SK-N-SH (cell line): Measurements from ENCODE around the gene MEGF10. TPM values are rescaled to one million over a fixed set of nuclear protein-coding genes. Genes with fewer than 3 reads are reported as not detected.

Source experiments
- CTCF ChIA-PET: fragments of 300-600, 350-600 bp; formaldehyde crosslinking; extraction: SDS; loops from one replicate; lab custom pipeline; 2021; lab: Yijun Ruan, JAX
- POLR2A ChIA-PET: fragments of 350-600 bp; sonication (Branson Sonifier 250); formaldehyde crosslinking; extraction: SDS; loops from one replicate; lab custom pipeline; 2020; ENCODE audit warnings: antibody characterized with exemption, inconsistent platforms; lab: Yijun Ruan, JAX
- DNase-seq: peaks from one replicate; pipeline ENCODE4 v3.0.0; 2012
- H2AFZ ChIP-seq: fragments of 200-600 bp; sonication (generic); 2 replicates; pipeline ENCODE4 v1.8.1; 2016; ENCODE audit warnings: antibody characterized with exemption, mild to moderate bottlenecking, low read depth
- H3F3A ChIP-seq: fragments of 200-600 bp; sonication (generic); replicated peaks from 2 replicates; pipeline ENCODE3; 2016; ENCODE audit warnings: antibody characterized with exemption, mild to moderate bottlenecking; ENCODE audit not compliant: insufficient read depth
- H3K27ac ChIP-seq, 2 experiments: fragments of 200-500 bp in 1 of 2; fragments of 200-600 bp in 1 of 2; sonication (Bioruptor generic) in 1 of 2; sonication (generic), shearing (Covaris generic) in 1 of 2; 2 replicates each; pipeline versions ENCODE4 v1.5.1 to v1.6.1; 2014 to 2016; ENCODE audit warnings: low read depth in 2 of 2, inconsistent platforms in 1 of 2, low read length in 1 of 2, mild to moderate bottlenecking in 1 of 2, mixed read lengths in 1 of 2
- H3K27me3 ChIP-seq: fragments of 200-600 bp; sonication (generic), shearing (Covaris generic); 2 replicates; pipeline ENCODE4 v1.6.1; 2016; ENCODE audit warnings: mixed run types; ENCODE audit not compliant: insufficient read depth
- H3K36me3 ChIP-seq, 2 experiments: fragments of 200-500 bp in 1 of 2; fragments of 200-600 bp in 1 of 2; sonication (Bioruptor generic) in 1 of 2; sonication (generic) in 1 of 2; replicated peaks in 1 of 2; 2 replicates each; pipeline versions ENCODE3 to v1.5.1; 2014 to 2016; ENCODE audit warnings: low read length in 1 of 2, mild to moderate bottlenecking in 1 of 2; ENCODE audit not compliant: insufficient read depth in 2 of 2, control insufficient read depth in 1 of 2
- H3K4me1 ChIP-seq, 2 experiments: fragments of 200-500 bp in 1 of 2; fragments of 200-600 bp in 1 of 2; sonication (Bioruptor generic) in 1 of 2; sonication (generic), shearing (Covaris generic) in 1 of 2; 2 replicates each; pipeline versions ENCODE4 v1.5.1 to v1.6.1; 2014 to 2016; ENCODE audit warnings: low read depth in 1 of 2, low read length in 1 of 2, mixed run types in 1 of 2; ENCODE audit not compliant: insufficient read depth in 2 of 2, control insufficient read depth in 1 of 2
- H3K4me2 ChIP-seq: fragments of 200-600 bp; sonication (generic), shearing (Covaris generic); 2 replicates; pipeline ENCODE4 v1.6.1; 2017; ENCODE audit warnings: mixed run types
- H3K4me3 ChIP-seq, 2 experiments: fragments of 200-500 bp in 1 of 2; fragments of 200-600 bp in 1 of 2; sonication (Bioruptor generic) in 1 of 2; sonication (generic), shearing (Covaris generic) in 1 of 2; 2 replicates each; pipeline versions ENCODE4 v1.5.1 to v1.8.1; 2014 to 2016; ENCODE audit warnings: low read depth in 2 of 2, inconsistent platforms in 1 of 2, low read length in 1 of 2, mild to moderate bottlenecking in 1 of 2, mixed read lengths in 1 of 2, moderate library complexity in 1 of 2
- H3K79me2 ChIP-seq: fragments of 200-600 bp; sonication (generic); 2 replicates; pipeline ENCODE4 v1.8.1; 2017; ENCODE audit warnings: mild to moderate bottlenecking; ENCODE audit not compliant: insufficient read depth
- H3K9ac ChIP-seq: fragments of 200-600 bp; sonication (generic); 2 replicates; pipeline ENCODE4 v1.6.1; 2017; ENCODE audit warnings: mixed run types
- H3K9me2 ChIP-seq: fragments of 200-600 bp; sonication (generic); 2 replicates; pipeline ENCODE4 v1.6.1; 2017; ENCODE audit warnings: mixed run types
- H3K9me3 ChIP-seq: fragments of 200-600 bp; sonication (generic); 2 replicates; pipeline ENCODE4 v1.6.1; 2017; ENCODE audit warnings: mixed run types, mild to moderate bottlenecking, moderate library complexity
- H4K20me1 ChIP-seq: fragments of 200-600 bp; sonication (generic); 2 replicates; pipeline ENCODE4 v1.6.1; 2017; ENCODE audit warnings: mild to moderate bottlenecking, mixed run types; ENCODE audit not compliant: insufficient read depth
- EP300 ChIP-seq, 2 experiments: IDR thresholded peaks; 2 replicates each; pipeline versions ENCODE4 v1.4.0 to v1.6.1; 2012; ENCODE audit warnings: borderline replicate concordance in 1 of 2, low read depth in 1 of 2, low read length in 1 of 2
- EZH2phosphoT487 ChIP-seq: fragments of 200-600 bp; sonication (generic); IDR thresholded peaks from 2 replicates; pipeline ENCODE4 v1.6.1; 2017; ENCODE audit warnings: low read depth, mixed run types, mild to moderate bottlenecking, antibody characterized with exemption, moderate library complexity, borderline replicate concordance
- FOSL2 ChIP-seq: IDR thresholded peaks from 2 replicates; pipeline ENCODE4 v1.4.0; 2012; ENCODE audit warnings: low read depth, mild to moderate bottlenecking, moderate library complexity, borderline replicate concordance
- FOXJ3 ChIP-seq: sonication (generic); formaldehyde crosslinking; IDR thresholded peaks from 2 replicates; pipeline ENCODE4 v1.5.1; 2020; ENCODE audit warnings: mild to moderate bottlenecking, missing genetic modification reagents
- FOXM1 ChIP-seq: IDR thresholded peaks from 2 replicates; pipeline ENCODE4 v1.4.0; 2012; ENCODE audit warnings: low read depth, mild to moderate bottlenecking
- GABPA ChIP-seq: IDR thresholded peaks from 2 replicates; pipeline ENCODE4 v1.4.0; 2012; ENCODE audit warnings: low read depth, mild to moderate bottlenecking
- GATA2 ChIP-seq: sonication (generic); formaldehyde crosslinking; IDR thresholded peaks from 2 replicates; pipeline ENCODE4 v1.5.0; 2020; ENCODE audit warnings: mild to moderate bottlenecking, missing genetic modification reagents
- NRF1 ChIP-seq: IDR thresholded peaks from 2 replicates; pipeline ENCODE4 v1.6.1; 2012; ENCODE audit warnings: low read depth, mild to moderate bottlenecking, low read length
- POLR2AphosphoS5 ChIP-seq: IDR thresholded peaks from 2 replicates; pipeline ENCODE4 v1.6.1; 2012; ENCODE audit warnings: low read depth, low read length
- RXRA ChIP-seq: IDR thresholded peaks from 2 replicates; pipeline ENCODE4 v1.4.0; 2012; ENCODE audit warnings: low read depth, mild to moderate bottlenecking, borderline replicate concordance
- SIN3A ChIP-seq: IDR thresholded peaks from 2 replicates; pipeline ENCODE4 v1.6.1; 2012; ENCODE audit warnings: low read depth, mild to moderate bottlenecking, low read length, moderate library complexity, borderline replicate concordance
- TAF1 ChIP-seq: IDR thresholded peaks from 2 replicates; pipeline ENCODE4 v1.6.1; 2012; ENCODE audit warnings: low read depth, mild to moderate bottlenecking, low read length, moderate library complexity, borderline replicate concordance
- TCF12 ChIP-seq: IDR thresholded peaks from 2 replicates; pipeline ENCODE4 v1.4.0; 2012
- WGBS: methylation state at CpG from one replicate; pipeline ENCODE4 v1.1.6; 2017; ENCODE audit warnings: low lambda C conversion rate; 5-methylcytosine and 5-hydroxymethylcytosine counted together
- polyA plus RNA-seq, 3 experiments: library from polyadenylated mRNA; depleted of rRNA; stranded (reverse); fragments of >200 nt; gene quantifications; 2 replicates each; pipeline ENCODE4 v1.2.3, GENCODE V29; 2012
- TF ChIP-seq, protein P1 (sequence below): IDR thresholded peaks from 2 replicates; pipeline ENCODE4 v1.6.1; 2012; ENCODE audit warnings: mild to moderate bottlenecking, low read depth, low read length, moderate library complexity
- TF ChIP-seq, protein P2 (sequence below): IDR thresholded peaks from 2 replicates; pipeline ENCODE4 v1.4.0; 2012; ENCODE audit warnings: low read depth, borderline replicate concordance
- TF ChIP-seq, protein P3 (sequence below): IDR thresholded peaks from 2 replicates; pipeline ENCODE4; 2012
- TF ChIP-seq, protein P4 (sequence below): IDR thresholded peaks from 2 replicates; pipeline ENCODE4 v1.4.0; 2012; ENCODE audit warnings: low read depth
- TF ChIP-seq, protein P5 (sequence below): fragments of 200-600 bp; sonication (generic); IDR thresholded peaks from 2 replicates; pipeline ENCODE4 v1.6.1; 2017; ENCODE audit warnings: antibody characterized with exemption, mild to moderate bottlenecking, moderate library complexity

The MEGF10 gene
- polyA plus RNA-seq, 1 of the 3 experiments (the other 2 are of a cell fraction), result 1.1 TPM

DNA sequence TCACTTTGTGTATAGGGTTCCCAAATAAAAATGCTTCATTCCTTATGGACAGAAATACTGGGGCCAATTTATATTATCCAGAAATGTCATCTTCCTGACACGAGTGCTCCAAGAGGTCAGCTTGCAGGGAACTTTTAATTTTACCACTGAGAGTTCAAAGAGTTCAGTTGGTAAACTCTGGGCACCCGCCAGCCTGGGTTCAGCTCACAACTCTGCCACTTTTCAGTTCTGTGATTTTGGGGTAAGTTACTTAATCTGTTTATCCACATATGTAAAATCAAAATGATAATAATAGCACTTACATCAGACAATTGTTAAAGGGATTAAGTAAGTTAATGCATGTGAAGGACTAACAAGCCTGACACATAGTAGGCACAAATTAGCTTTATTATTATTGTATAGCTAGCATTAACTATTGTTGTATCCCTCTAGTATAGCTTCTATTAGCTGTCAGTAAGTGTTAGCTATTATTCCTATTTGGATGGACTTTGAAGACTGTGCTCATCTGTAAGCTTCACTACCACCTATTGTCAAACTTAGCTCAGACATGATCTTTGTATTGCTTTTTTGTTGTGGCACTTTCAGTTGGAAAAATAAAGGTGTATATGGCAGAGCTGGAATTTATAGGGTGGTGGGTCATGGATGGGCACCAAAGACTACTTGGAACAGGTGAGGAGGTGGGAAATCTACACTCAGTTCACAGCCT is 1.6 kb downstream of the MEGF10 start:
- no peak overlapping the region for H2AFZ ChIP-seq
- no peaks in the 10 kb centered on the region for H3K79me2 ChIP-seq
- peaks cover 0 to 8% of the 10 kb centered on the region in 2 experiments; a peak in 3 of 4 replicates for H3K4me1 ChIP-seq
- 67% methylated on average over 2 of the region's 2 CpGs for WGBS
- POLR2A ChIA-PET, result no interaction called here
- H3K4me3 ChIP-seq, result no peak overlapping the region
- no peak overlapping the region for H3K4me2 ChIP-seq
- no peak overlapping the region for H3K27ac ChIP-seq
- TF ChIP-seq, protein P1, sequence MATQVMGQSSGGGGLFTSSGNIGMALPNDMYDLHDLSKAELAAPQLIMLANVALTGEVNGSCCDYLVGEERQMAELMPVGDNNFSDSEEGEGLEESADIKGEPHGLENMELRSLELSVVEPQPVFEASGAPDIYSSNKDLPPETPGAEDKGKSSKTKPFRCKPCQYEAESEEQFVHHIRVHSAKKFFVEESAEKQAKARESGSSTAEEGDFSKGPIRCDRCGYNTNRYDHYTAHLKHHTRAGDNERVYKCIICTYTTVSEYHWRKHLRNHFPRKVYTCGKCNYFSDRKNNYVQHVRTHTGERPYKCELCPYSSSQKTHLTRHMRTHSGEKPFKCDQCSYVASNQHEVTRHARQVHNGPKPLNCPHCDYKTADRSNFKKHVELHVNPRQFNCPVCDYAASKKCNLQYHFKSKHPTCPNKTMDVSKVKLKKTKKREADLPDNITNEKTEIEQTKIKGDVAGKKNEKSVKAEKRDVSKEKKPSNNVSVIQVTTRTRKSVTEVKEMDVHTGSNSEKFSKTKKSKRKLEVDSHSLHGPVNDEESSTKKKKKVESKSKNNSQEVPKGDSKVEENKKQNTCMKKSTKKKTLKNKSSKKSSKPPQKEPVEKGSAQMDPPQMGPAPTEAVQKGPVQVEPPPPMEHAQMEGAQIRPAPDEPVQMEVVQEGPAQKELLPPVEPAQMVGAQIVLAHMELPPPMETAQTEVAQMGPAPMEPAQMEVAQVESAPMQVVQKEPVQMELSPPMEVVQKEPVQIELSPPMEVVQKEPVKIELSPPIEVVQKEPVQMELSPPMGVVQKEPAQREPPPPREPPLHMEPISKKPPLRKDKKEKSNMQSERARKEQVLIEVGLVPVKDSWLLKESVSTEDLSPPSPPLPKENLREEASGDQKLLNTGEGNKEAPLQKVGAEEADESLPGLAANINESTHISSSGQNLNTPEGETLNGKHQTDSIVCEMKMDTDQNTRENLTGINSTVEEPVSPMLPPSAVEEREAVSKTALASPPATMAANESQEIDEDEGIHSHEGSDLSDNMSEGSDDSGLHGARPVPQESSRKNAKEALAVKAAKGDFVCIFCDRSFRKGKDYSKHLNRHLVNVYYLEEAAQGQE, result no peak
- TF ChIP-seq EP300 (IDR thresholded peaks at IDR 0.05; ENCODE audit: borderline replicate concordance in 1 of 2, low read depth in 1 of 2, low read length in 1 of 2) (no peak), POLR2AphosphoS5 (no peak), EZH2phosphoT487 (no peak), FOXM1 (no peak), RXRA (no peak), GABPA (no peak), GATA2 (CRISPR knock-in tag) (no peak), FOXJ3 (CRISPR knock-in tag) (no peak), NRF1 (no peak), TCF12 (no peak), TAF1 (no peak), FOSL2 (no peak), SIN3A (no peak)
- TF ChIP-seq, protein P2, sequence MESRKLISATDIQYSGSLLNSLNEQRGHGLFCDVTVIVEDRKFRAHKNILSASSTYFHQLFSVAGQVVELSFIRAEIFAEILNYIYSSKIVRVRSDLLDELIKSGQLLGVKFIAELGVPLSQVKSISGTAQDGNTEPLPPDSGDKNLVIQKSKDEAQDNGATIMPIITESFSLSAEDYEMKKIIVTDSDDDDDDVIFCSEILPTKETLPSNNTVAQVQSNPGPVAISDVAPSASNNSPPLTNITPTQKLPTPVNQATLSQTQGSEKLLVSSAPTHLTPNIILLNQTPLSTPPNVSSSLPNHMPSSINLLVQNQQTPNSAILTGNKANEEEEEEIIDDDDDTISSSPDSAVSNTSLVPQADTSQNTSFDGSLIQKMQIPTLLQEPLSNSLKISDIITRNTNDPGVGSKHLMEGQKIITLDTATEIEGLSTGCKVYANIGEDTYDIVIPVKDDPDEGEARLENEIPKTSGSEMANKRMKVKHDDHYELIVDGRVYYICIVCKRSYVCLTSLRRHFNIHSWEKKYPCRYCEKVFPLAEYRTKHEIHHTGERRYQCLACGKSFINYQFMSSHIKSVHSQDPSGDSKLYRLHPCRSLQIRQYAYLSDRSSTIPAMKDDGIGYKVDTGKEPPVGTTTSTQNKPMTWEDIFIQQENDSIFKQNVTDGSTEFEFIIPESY, result no peak
- TF ChIP-seq, protein P3, sequence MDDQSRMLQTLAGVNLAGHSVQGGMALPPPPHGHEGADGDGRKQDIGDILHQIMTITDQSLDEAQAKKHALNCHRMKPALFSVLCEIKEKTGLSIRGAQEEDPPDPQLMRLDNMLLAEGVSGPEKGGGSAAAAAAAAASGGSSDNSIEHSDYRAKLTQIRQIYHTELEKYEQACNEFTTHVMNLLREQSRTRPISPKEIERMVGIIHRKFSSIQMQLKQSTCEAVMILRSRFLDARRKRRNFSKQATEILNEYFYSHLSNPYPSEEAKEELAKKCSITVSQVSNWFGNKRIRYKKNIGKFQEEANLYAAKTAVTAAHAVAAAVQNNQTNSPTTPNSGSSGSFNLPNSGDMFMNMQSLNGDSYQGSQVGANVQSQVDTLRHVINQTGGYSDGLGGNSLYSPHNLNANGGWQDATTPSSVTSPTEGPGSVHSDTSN, result no peak
- TF ChIP-seq, protein P4, sequence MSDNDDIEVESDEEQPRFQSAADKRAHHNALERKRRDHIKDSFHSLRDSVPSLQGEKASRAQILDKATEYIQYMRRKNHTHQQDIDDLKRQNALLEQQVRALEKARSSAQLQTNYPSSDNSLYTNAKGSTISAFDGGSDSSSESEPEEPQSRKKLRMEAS, result no peak
- TF ChIP-seq, protein P5, sequence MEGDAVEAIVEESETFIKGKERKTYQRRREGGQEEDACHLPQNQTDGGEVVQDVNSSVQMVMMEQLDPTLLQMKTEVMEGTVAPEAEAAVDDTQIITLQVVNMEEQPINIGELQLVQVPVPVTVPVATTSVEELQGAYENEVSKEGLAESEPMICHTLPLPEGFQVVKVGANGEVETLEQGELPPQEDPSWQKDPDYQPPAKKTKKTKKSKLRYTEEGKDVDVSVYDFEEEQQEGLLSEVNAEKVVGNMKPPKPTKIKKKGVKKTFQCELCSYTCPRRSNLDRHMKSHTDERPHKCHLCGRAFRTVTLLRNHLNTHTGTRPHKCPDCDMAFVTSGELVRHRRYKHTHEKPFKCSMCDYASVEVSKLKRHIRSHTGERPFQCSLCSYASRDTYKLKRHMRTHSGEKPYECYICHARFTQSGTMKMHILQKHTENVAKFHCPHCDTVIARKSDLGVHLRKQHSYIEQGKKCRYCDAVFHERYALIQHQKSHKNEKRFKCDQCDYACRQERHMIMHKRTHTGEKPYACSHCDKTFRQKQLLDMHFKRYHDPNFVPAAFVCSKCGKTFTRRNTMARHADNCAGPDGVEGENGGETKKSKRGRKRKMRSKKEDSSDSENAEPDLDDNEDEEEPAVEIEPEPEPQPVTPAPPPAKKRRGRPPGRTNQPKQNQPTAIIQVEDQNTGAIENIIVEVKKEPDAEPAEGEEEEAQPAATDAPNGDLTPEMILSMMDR, result no peak
- no peaks in the 10 kb centered on the region for H3K9me3 ChIP-seq
- no peak overlapping the region for H3K9ac ChIP-seq
- no peaks in the 10 kb centered on the region for H3K27me3 ChIP-seq
- H3K9me2 ChIP-seq, result no peaks in the 10 kb centered on the region
- no peaks in the 10 kb centered on the region for H4K20me1 ChIP-seq
- H3F3A ChIP-seq, result peaks cover 5% of the 10 kb centered on the region
- CTCF ChIA-PET, result interaction anchor here (1.0 to 4.9 kb wide), 3 partner anchors 12 to 200 kb away, joined by 4 to 39 read pairs (median 8); no protein-coding TSS in a partner anchor
- no peak for DNase-seq
- H3K36me3 ChIP-seq, result no peaks in the 10 kb centered on the region
